ENCODE measurements around the gene SELPLG.
A peak's percentile ranks its signal among the peaks of the same experiment; 100 is the strongest.

The SELPLG gene, protein sequence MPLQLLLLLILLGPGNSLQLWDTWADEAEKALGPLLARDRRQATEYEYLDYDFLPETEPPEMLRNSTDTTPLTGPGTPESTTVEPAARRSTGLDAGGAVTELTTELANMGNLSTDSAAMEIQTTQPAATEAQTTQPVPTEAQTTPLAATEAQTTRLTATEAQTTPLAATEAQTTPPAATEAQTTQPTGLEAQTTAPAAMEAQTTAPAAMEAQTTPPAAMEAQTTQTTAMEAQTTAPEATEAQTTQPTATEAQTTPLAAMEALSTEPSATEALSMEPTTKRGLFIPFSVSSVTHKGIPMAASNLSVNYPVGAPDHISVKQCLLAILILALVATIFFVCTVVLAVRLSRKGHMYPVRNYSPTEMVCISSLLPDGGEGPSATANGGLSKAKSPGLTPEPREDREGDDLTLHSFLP

DNA sequence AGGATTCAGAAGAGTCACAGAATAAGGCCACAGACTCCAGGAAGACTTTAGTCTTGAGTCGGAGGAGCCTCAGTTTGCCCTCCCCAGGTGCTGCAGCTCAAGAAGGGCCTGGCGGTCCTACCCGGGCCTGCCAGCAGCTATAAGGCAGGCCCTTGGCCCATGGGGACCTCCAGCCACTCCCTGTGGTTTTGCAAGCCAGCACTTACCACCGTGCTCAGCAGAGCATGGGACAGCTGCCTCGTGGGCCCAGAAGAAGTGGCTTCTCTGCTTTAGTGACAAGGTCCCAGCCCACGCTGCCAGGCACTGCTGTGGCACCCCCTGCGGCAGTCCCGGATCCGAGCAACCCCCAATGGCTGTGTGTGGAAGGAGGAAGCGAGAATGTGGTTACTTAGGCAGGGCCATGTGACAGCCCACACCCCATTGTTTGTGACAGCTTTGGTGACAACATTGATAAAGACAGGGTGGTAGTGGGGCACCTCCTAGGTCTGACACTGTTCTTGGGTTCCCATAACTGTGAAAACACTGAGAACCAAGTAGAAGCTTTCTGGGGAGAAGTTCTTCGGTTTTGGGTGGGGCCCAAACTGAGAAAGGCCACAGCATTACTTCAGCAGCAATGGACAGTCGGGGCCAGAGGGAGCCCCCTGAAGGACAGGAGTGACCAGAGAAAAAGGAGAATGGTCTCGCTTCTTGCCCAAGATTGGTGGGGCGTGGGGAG, at the start of gene SELPLG:
Gene SELPLG, minus strand, starts transcription at position 361 of the 715 bp plus-strand sequence. CDS start 9,587 bp downstream, outside the sequence.
- H3K4me1 Mint-ChIP-seq = peaks cover 54% of the 10 kb centered on the region
- H3K27ac Mint-ChIP-seq (ENCODE audit: low read depth) = peak within 1 kb of the TSS; percentile 99
- ATAC-seq (replicated peaks; ENCODE audit: extremely low read depth, poor library complexity, severe bottlenecking) (peak; percentile 79), DNase-seq (ENCODE audit: low spot score in 2 of 2) (peak; percentile 74 to 93)
- peaks cover 33% of the 10 kb centered on the region for H3K36me3 Mint-ChIP-seq (ENCODE audit: insufficient read depth)
- H3K4me3 Mint-ChIP-seq = peak within 1 kb of the TSS; percentile 90
- no peaks in the 10 kb centered on the region for H3K27me3 Mint-ChIP-seq
- H3K9me3 Mint-ChIP-seq = no peaks in the 10 kb centered on the region

DNA sequence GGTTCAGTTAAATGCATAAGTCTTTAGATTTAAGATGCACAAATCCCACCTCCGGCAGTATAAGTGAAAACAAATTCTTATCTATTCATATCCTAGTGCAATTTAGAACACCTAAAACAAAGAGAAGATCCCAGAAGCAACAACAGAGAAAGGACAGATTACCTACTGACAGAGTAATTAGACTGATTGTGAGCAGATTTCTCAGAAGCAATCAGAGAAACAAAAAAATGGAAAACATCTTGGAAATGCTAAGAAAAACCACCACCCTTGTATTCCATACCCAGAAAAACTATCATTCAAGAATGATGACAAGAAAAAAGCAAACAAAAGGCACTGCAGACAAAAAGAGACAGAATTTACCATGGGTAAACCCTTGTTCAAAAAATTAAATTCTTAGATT, 47.6 kb upstream of the SELPLG start:
- H3K36me3 Mint-ChIP-seq (ENCODE audit: insufficient read depth) = no peaks in the 10 kb centered on the region
- no peak overlapping the region for H3K4me3 Mint-ChIP-seq
- peaks cover 5% of the 10 kb centered on the region for H3K4me1 Mint-ChIP-seq
- no peaks in the 10 kb centered on the region for H3K9me3 Mint-ChIP-seq
- no peaks in the 10 kb centered on the region for H3K27me3 Mint-ChIP-seq
- ATAC-seq (replicated peaks; ENCODE audit: extremely low read depth, poor library complexity, severe bottlenecking) (no peak), DNase-seq (ENCODE audit: low spot score in 2 of 2) (no peak)
- H3K27ac Mint-ChIP-seq (ENCODE audit: low read depth) = no peak overlapping the region

GRCh38 chr12:108679106-108679681, 45.5 kb upstream of the SELPLG start:
- H3K27ac Mint-ChIP-seq (ENCODE audit: low read depth) = no peak overlapping the region

GRCh38 chr12:108678104-108678730, 44.5 kb upstream of the SELPLG start:
- Mint-ChIP-seq H3K27ac (ENCODE audit: low read depth) (no peak overlapping the region), H3K4me3 (no peak overlapping the region), H3K36me3 (ENCODE audit: insufficient read depth) (peaks cover 2% of the 10 kb centered on the region), H3K27me3 (no peaks in the 10 kb centered on the region), H3K9me3 (no peaks in the 10 kb centered on the region), H3K4me1 (peaks cover 5% of the 10 kb centered on the region)
- ATAC-seq (replicated peaks; ENCODE audit: extremely low read depth, poor library complexity, severe bottlenecking) (no peak), DNase-seq (ENCODE audit: low spot score in 2 of 2) (no peak)

More at GRCh38 chr12:108679106-108679681, 45.5 kb upstream of the SELPLG start:
- peaks cover 2% of the 10 kb centered on the region for H3K36me3 Mint-ChIP-seq (ENCODE audit: insufficient read depth)
- H3K4me1 Mint-ChIP-seq = peaks cover 5% of the 10 kb centered on the region
- DNase-seq (ENCODE audit: low spot score in 2 of 2) (no peak), ATAC-seq (replicated peaks; ENCODE audit: extremely low read depth, poor library complexity, severe bottlenecking) (no peak)
- no peak overlapping the region for H3K4me3 Mint-ChIP-seq
- H3K27me3 Mint-ChIP-seq = no peaks in the 10 kb centered on the region
- no peaks in the 10 kb centered on the region for H3K9me3 Mint-ChIP-seq

- peaks cover 5% of the 10 kb centered on the region for H3K4me1 Mint-ChIP-seq
- no peak overlapping the region for H3K27ac Mint-ChIP-seq (ENCODE audit: low read depth)
- no peaks in the 10 kb centered on the region for H3K27me3 Mint-ChIP-seq
- H3K36me3 Mint-ChIP-seq (ENCODE audit: insufficient read depth) = peaks cover 2% of the 10 kb centered on the region
- DNase-seq (ENCODE audit: low spot score in 2 of 2) = no peak
- no peaks in the 10 kb centered on the region for H3K9me3 Mint-ChIP-seq
- no peak overlapping the region for H3K4me3 Mint-ChIP-seq
- no peak for ATAC-seq (replicated peaks; ENCODE audit: extremely low read depth, poor library complexity, severe bottlenecking)
These were observed 43.7 kb upstream of the SELPLG start for GRCh38 chr12:108677381-108677780.

DNA sequence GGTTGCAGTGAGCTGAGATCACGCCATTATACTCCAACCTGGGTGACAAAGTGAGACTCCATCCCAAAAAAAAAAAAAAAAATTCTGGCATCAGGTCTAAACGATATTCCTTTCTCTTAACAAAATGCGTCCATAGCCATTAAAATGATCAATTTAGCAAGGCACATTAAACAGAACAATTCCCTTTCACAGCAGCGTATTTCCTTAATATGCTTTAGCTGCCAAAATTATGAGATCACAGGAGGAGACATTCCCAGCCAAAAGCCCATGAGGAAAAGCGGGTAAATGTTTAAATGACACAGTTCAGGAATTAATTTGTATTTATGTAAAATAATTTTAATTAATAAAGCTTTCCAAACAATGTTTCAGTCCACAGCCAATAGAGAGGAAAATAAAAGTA, 43.0 kb upstream of the SELPLG start:
- no peak for DNase-seq (ENCODE audit: low spot score in 2 of 2)
- Mint-ChIP-seq H3K27ac (ENCODE audit: low read depth) (no peak overlapping the region), H3K36me3 (ENCODE audit: insufficient read depth) (peaks cover 2% of the 10 kb centered on the region), H3K4me3 (no peak overlapping the region), H3K9me3 (no peaks in the 10 kb centered on the region), H3K4me1 (peaks cover 5% of the 10 kb centered on the region), H3K27me3 (no peaks in the 10 kb centered on the region)
- no peak for ATAC-seq (replicated peaks; ENCODE audit: extremely low read depth, poor library complexity, severe bottlenecking)

DNA sequence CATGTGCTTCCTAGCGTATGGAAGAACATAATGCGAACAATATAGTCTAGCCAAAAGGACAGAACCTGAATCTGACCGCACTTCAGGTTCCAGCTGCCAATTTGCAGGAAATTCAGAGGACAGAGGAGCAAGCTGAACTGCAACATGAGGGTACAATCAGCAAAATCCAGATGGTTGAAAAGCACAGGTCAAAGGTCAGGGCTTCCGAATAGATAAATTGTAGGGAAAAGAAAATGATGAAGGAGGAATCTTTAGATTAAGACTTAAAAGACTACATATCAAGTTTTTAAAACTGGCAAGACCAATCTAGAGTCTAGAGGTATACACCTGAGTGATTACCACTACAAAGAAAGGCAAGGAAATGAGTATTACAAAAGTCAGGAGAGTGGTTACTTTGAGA, 42.1 kb upstream of the SELPLG start:
- Mint-ChIP-seq H3K4me3 (no peak overlapping the region), H3K27me3 (no peaks in the 10 kb centered on the region), H3K36me3 (ENCODE audit: insufficient read depth) (peaks cover 2% of the 10 kb centered on the region), H3K4me1 (no peaks in the 10 kb centered on the region), H3K9me3 (no peaks in the 10 kb centered on the region), H3K27ac (ENCODE audit: low read depth) (no peak overlapping the region)
- ATAC-seq (replicated peaks; ENCODE audit: extremely low read depth, poor library complexity, severe bottlenecking) (no peak), DNase-seq (ENCODE audit: low spot score in 2 of 2) (no peak)

DNA sequence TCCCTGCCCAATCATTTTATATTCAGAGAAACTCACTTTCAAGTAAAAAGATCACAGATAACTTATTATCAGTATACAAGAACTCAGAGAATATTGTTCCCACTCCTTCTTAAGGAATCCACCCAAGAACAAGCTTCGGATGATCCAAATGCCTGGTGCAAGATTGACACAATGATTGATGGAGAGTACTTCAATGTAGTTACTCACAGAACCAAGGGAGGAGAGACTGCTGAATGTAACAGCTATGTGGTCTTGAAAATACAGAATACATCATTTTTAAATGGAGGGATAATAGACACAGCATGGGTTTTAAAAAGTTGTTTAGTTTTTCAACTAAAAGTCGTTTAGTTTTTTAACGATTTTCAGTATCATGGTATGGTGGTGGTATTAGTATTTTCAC, 38.4 kb upstream of the SELPLG start:
- DNase-seq (ENCODE audit: low spot score in 2 of 2) (no peak), ATAC-seq (replicated peaks; ENCODE audit: extremely low read depth, poor library complexity, severe bottlenecking) (no peak)
- Mint-ChIP-seq H3K27me3 (no peaks in the 10 kb centered on the region), H3K27ac (ENCODE audit: low read depth) (no peak overlapping the region), H3K4me3 (no peak overlapping the region), H3K36me3 (ENCODE audit: insufficient read depth) (peaks cover 3% of the 10 kb centered on the region), H3K4me1 (no peaks in the 10 kb centered on the region), H3K9me3 (no peaks in the 10 kb centered on the region)

DNA sequence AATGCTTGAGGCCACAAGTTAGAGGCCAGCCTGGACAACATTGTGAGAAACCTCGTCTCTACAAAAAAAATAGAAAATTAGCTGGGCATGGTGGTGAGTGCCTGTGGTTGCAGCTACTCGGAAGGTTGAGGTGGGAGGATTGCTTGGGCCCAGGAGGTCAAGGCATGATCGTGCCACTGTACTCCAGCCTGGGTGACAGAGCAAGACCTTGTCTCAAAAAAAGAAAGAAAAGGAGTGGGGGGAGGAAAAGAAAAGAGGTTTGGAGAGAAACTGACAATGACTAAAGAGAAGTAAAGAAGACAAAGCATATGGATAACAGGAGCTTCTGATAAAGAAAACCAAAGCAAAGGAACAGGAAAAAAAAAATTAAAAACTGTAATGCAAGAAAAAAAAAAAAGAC, 37.4 kb upstream of the SELPLG start:
- H3K4me3 Mint-ChIP-seq = no peak overlapping the region
- no peak for DNase-seq (ENCODE audit: low spot score in 2 of 2)
- no peaks in the 10 kb centered on the region for H3K4me1 Mint-ChIP-seq
- peaks cover 3% of the 10 kb centered on the region for H3K36me3 Mint-ChIP-seq (ENCODE audit: insufficient read depth)
- H3K27ac Mint-ChIP-seq (ENCODE audit: low read depth) = peak overlapping the region; percentile 66
- no peaks in the 10 kb centered on the region for H3K27me3 Mint-ChIP-seq
- H3K9me3 Mint-ChIP-seq = no peaks in the 10 kb centered on the region
- no peak for ATAC-seq (replicated peaks; ENCODE audit: extremely low read depth, poor library complexity, severe bottlenecking)

DNA sequence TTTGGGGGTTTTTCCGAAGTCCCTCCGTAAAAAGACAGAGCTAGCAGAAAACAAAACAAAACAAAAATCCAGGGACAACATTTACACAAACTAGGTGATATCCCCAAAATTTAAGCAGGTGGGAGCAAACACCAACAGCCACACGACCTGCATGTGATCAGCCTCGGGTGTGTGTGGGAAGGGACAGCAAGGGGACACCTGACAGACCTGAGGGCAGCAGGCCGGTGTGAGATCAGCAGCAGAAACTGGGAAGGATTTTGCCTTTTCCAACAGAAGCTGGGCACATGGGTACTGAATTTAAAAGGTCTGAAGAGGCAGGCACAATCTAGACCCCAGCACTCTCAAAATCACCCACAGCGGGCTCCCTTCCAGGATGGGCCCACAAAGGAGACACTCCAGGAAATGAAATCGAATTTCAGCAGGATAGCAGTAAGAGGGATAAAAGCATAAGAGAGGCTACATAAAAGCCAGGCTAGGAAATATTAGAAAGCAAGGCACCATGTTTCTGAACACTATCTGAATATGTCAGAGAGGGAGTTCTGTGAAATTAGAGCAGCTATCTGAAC, 36.5 kb upstream of the SELPLG start:
- ATAC-seq (replicated peaks; ENCODE audit: extremely low read depth, poor library complexity, severe bottlenecking) (no peak), DNase-seq (ENCODE audit: low spot score in 2 of 2) (no peak)
- Mint-ChIP-seq H3K9me3 (no peaks in the 10 kb centered on the region), H3K27ac (ENCODE audit: low read depth) (peak overlapping the region; percentile 66), H3K4me3 (no peak overlapping the region), H3K4me1 (no peaks in the 10 kb centered on the region), H3K36me3 (ENCODE audit: insufficient read depth) (peaks cover 3% of the 10 kb centered on the region), H3K27me3 (no peaks in the 10 kb centered on the region)

DNA sequence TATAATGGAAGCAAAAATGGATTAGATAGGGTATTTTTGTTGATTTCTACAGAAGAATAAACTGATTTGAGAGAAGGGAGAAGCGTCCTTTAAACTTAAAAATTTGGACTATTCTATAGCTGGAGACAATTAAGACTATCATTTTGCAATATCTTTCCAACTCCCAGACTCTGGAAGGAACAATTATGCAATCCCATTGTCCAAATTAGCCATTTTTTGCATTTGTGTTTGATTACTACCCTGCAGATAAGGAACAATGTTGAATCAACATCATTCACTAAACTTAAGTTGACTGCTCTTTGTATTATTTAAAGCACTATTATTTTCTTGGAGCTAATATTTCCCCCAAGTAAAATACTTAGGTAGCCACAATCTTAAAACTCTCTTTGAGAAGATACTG, 34.8 kb upstream of the SELPLG start:
- H3K9me3 Mint-ChIP-seq = no peaks in the 10 kb centered on the region
- no peak for ATAC-seq (replicated peaks; ENCODE audit: extremely low read depth, poor library complexity, severe bottlenecking)
- DNase-seq (ENCODE audit: low spot score in 2 of 2) = no peak
- H3K27me3 Mint-ChIP-seq = no peaks in the 10 kb centered on the region
- no peak overlapping the region for H3K27ac Mint-ChIP-seq (ENCODE audit: low read depth)
- no peak overlapping the region for H3K4me3 Mint-ChIP-seq
- H3K36me3 Mint-ChIP-seq (ENCODE audit: insufficient read depth) = peaks cover 1% of the 10 kb centered on the region
- H3K4me1 Mint-ChIP-seq = peaks cover 7% of the 10 kb centered on the region

- ATAC-seq (replicated peaks; ENCODE audit: extremely low read depth, poor library complexity, severe bottlenecking) (no peak), DNase-seq (ENCODE audit: low spot score in 2 of 2) (no peak)
- Mint-ChIP-seq H3K4me1 (peaks cover 7% of the 10 kb centered on the region), H3K27me3 (no peaks in the 10 kb centered on the region), H3K36me3 (ENCODE audit: insufficient read depth) (peaks cover 1% of the 10 kb centered on the region), H3K27ac (ENCODE audit: low read depth) (no peak overlapping the region), H3K4me3 (no peak overlapping the region), H3K9me3 (no peaks in the 10 kb centered on the region)
These were observed 34.4 kb upstream of the SELPLG start for GRCh38 chr12:108668063-108668462.

All from central memory CD8-positive, alpha-beta T cell (primary cell).